HEK293T (cell line): ENCODE results near the gene RBM20.

ENCODE experiments used
- ARNT ChIP-seq: fragments of 450-650 bp; IDR thresholded peaks from 2 replicates; pipeline ENCODE4 v1.6.1; 2017; ENCODE audit warnings: mild to moderate bottlenecking
- CTBP1 ChIP-seq: fragments of 450-650 bp; IDR thresholded peaks from 2 replicates; pipeline ENCODE4 v1.6.1; 2016; ENCODE audit warnings: borderline replicate concordance
- ELF4 ChIP-seq: fragments of 450-650 bp; IDR thresholded peaks from 2 replicates; pipeline ENCODE4 v1.6.1; 2017; ENCODE audit warnings: antibody characterized with exemption
- FOXM1 ChIP-seq: fragments of 450-650 bp; IDR thresholded peaks from 2 replicates; pipeline ENCODE4 v1.6.1; 2017; ENCODE audit warnings: mild to moderate bottlenecking, borderline replicate concordance
- L3MBTL2 ChIP-seq: fragments of 450-650 bp; conservative IDR thresholded peaks from 2 replicates; pipeline ENCODE4 v1.6.1; 2016; ENCODE audit warnings: mild to moderate bottlenecking
- PKNOX1 ChIP-seq: fragments of 450-650 bp; IDR thresholded peaks from 2 replicates; pipeline ENCODE4 v1.6.1; 2016
- TARDBP ChIP-seq: fragments of 450-650 bp; IDR thresholded peaks from 2 replicates; pipeline ENCODE4 v1.6.1; 2016
- ZNF384 ChIP-seq: fragments of 450-650 bp; IDR thresholded peaks from 2 replicates; pipeline ENCODE4 v1.6.1; 2016

GRCh38 chr10:110758128-110758765 lies 114.1 kb downstream of the RBM20 start:
- TF ChIP-seq CTBP1, result no peak
- TF ChIP-seq ELF4, result no peak
- TF ChIP-seq ARNT, result no peak
- TF ChIP-seq ZNF384, result no peak
- TF ChIP-seq PKNOX1, result no peak
- TF ChIP-seq L3MBTL2, result no peak
- TF ChIP-seq FOXM1, result no peak
- no peak for TF ChIP-seq TARDBP
